Glutamatergic neuron (in vitro differentiated cells): ENCODE measurements around the gene ITPKB. TPM values are rescaled to one million over a fixed set of nuclear protein-coding genes. Genes with fewer than 3 reads are reported as not detected.
"Not testable (repeated sequence)": the region's sequence is repeated elsewhere in the genome, so short reads cannot be mapped to it uniquely, and the experiment has no call there.

Experiments used
- DNase-seq: peaks from one replicate; pipeline ENCODE4 v3.0.0; 2022
- H3K27ac Mint-ChIP-seq: one replicate; pipeline ENCODE4 v1.8.0; 2020; ENCODE audit warnings: mild to moderate bottlenecking, mixed read lengths, inconsistent platforms; ENCODE audit not compliant: unreplicated experiment
- H3K27me3 Mint-ChIP-seq: one replicate; pipeline ENCODE4 v1.8.0; 2020; ENCODE audit warnings: mild to moderate bottlenecking, moderate library complexity, mixed read lengths, inconsistent platforms; ENCODE audit not compliant: unreplicated experiment
- H3K36me3 Mint-ChIP-seq: one replicate; pipeline ENCODE4 v1.8.0; 2020; ENCODE audit warnings: mild to moderate bottlenecking, mixed read lengths, inconsistent platforms; ENCODE audit not compliant: unreplicated experiment
- H3K4me1 Mint-ChIP-seq: one replicate; pipeline ENCODE4 v1.8.0; 2020; ENCODE audit warnings: mild to moderate bottlenecking, low read depth, mixed read lengths, inconsistent platforms; ENCODE audit not compliant: unreplicated experiment
- H3K4me3 Mint-ChIP-seq: one replicate; pipeline ENCODE4 v1.8.0; 2020; ENCODE audit warnings: mild to moderate bottlenecking, mixed read lengths, inconsistent platforms; ENCODE audit not compliant: unreplicated experiment
- H3K9me3 Mint-ChIP-seq: one replicate; pipeline ENCODE4 v1.8.0; 2020; ENCODE audit warnings: mild to moderate bottlenecking, moderate library complexity, mixed read lengths, inconsistent platforms; ENCODE audit not compliant: unreplicated experiment
- total RNA-seq: library from RNA; stranded (reverse); fragmentation: NEBNext Ultra II Directional; extraction: Animal tissue kit (Norgen Biotek cat#: 25700); gene quantifications from one replicate; pipeline ENCODE4 v1.2.1, GENCODE V29; 2021; ENCODE audit not compliant: unreplicated experiment
- TF ChIP-seq, protein P1 (sequence below): fragments of 200-600 bp; sonication (generic); IDR thresholded peaks from one replicate; pipeline ENCODE4 v1.5.0; 2021; ENCODE audit not compliant: partially characterized antibody, unreplicated experiment

The ITPKB gene
- total RNA-seq, 1 donor from 2014 or later, result 0.34 TPM

DNA sequence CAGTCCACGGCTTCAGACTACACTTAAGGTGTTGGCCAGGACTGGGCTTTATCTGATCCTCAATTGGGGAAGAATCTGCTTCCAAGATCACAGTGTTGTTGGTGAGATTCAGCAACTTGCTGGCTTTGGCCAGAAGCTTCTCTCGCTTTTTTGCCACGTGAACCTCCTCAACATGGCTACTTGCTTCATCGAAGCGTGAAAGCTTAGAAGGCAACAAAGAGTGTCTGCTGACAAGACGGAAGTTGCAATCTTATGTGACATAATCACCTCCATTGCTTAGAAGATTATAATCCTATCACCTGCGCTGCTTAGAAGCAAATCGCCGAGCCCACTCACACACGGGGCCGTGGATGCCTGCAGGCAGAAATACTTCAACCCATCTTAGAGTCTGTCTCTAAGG lies 10.4 kb upstream of the ITPKB start:
- DNase-seq, result no peak
- Mint-ChIP-seq H3K27me3 (no peaks in the 10 kb centered on the region), H3K4me3 (no peak overlapping the region), H3K4me1 (no peaks in the 10 kb centered on the region), H3K27ac (no peak overlapping the region), H3K36me3 (no peaks in the 10 kb centered on the region), H3K9me3 (no peaks in the 10 kb centered on the region)
- TF ChIP-seq, protein P1, sequence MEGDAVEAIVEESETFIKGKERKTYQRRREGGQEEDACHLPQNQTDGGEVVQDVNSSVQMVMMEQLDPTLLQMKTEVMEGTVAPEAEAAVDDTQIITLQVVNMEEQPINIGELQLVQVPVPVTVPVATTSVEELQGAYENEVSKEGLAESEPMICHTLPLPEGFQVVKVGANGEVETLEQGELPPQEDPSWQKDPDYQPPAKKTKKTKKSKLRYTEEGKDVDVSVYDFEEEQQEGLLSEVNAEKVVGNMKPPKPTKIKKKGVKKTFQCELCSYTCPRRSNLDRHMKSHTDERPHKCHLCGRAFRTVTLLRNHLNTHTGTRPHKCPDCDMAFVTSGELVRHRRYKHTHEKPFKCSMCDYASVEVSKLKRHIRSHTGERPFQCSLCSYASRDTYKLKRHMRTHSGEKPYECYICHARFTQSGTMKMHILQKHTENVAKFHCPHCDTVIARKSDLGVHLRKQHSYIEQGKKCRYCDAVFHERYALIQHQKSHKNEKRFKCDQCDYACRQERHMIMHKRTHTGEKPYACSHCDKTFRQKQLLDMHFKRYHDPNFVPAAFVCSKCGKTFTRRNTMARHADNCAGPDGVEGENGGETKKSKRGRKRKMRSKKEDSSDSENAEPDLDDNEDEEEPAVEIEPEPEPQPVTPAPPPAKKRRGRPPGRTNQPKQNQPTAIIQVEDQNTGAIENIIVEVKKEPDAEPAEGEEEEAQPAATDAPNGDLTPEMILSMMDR, result no peak

DNA sequence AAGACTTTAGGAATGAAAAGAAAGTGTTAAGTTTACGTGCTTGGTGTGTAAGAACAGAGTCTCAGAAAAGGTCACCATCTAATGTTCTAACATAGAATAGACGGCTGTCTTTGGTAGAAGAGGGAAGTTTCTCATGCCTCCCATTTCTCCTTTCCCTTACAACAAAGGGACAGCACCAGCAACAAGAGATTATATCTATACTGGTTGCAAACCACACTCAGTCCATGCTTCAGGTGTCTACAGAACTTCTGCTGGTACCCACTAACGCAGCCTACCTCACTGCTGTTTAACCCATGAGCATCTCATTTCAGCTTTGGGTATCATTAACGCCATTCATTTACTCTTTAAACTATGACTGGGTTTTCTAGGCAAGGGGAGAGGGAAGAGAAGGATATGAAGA lies 9.2 kb upstream of the ITPKB start:
- Mint-ChIP-seq H3K4me3 (no peak overlapping the region), H3K9me3 (no peaks in the 10 kb centered on the region), H3K36me3 (no peaks in the 10 kb centered on the region), H3K4me1 (no peaks in the 10 kb centered on the region), H3K27ac (no peak overlapping the region), H3K27me3 (no peaks in the 10 kb centered on the region)
- TF ChIP-seq, protein P1, result no peak
- no peak for DNase-seq

DNA sequence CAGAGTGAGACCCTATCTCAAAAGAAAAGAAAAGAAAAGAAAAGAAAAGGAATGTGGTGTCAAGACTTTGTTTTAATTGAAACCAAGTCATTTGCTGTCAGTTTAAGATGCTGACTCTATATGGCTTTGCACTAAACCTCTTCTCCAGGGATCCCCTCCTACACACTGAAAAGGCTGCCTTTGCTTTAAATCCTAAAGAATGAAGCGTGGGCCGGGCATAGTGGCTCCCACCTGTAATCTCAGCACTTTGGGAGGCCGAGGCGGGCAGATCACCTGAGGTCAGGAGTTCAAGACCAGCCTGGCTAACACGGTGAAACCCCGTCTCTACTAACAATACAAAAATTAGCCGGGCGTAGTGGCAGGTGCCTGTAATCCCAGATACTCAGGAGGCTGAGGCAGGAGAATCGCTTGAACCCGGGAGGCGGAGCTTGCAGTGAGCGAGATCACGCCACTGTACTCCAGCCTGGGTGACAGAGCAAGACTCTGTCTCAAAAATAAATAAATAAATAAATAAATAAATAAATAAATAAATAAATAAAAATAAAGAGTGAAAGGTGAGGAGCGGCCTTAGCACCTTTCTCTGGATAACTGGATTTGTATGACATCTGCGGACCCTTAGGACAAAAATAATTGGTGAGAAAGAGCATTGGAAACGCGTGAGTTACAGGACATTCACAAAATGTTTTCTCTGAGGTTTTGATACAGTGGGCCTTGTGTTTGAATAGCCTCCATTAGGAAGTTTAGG lies 8.6 kb upstream of the ITPKB start:
- not testable (repeated sequence) for H3K27ac Mint-ChIP-seq, H3K9me3 Mint-ChIP-seq, H3K27me3 Mint-ChIP-seq

DNA sequence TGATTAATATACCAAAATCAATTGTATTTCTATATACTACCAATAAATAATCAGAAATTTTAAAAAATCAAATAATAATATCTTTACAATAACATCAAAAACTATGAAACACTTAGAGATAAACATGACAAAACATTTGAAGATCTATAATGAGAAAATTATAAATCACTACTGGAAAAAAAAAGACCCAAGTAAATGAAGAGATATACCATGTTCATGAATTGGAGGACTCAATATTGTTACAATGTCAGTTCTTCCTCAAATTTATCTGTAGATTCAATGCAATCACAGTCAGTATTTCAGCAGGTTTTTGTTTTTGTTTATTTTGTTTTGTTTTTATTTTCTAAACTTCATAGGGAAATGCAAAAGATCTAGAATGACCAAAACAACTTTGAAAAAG lies 4.2 kb upstream of the ITPKB start:
- Mint-ChIP-seq H3K36me3 (no peaks in the 10 kb centered on the region), H3K9me3 (peaks cover 1% of the 10 kb centered on the region), H3K27ac (no peak overlapping the region), H3K4me1 (no peaks in the 10 kb centered on the region), H3K4me3 (no peak overlapping the region), H3K27me3 (peaks cover 6% of the 10 kb centered on the region)
- DNase-seq, result no peak
- TF ChIP-seq, protein P1, result no peak

More for the DNA sequence above, 8.6 kb upstream of the ITPKB start:
- DNase-seq, H3K4me3 Mint-ChIP-seq, H3K4me1 Mint-ChIP-seq, H3K36me3 Mint-ChIP-seq: not testable (repeated sequence)

DNA sequence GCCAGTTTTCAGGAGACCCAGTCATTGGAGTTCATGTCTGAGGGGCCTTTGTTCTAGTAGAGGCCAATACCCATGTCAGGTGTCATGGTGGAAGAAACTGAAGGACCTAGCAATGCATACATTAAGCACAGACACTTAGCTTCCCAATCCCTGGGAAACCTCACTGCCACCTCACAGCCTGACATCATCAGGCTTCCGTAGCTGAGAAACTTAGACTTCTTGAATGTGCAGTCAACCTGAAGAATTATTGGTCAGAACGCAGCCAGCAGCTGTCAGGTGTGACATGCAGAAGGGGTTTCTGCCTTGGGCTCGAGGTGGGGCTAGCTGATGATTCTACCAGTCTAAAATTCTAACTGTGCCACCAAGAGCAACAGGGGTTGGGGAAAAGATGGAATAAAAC lies 1.9 kb upstream of the ITPKB start:
- Mint-ChIP-seq H3K4me1 (no peaks in the 10 kb centered on the region), H3K27ac (no peak overlapping the region), H3K4me3 (no peak overlapping the region), H3K27me3 (peaks cover 6% of the 10 kb centered on the region), H3K9me3 (peaks cover 1% of the 10 kb centered on the region), H3K36me3 (no peaks in the 10 kb centered on the region)
- TF ChIP-seq, protein P1, result no peak
- DNase-seq, result no peak
